KMS-11 (cell line): ENCODE data around the gene ARHGAP22.

Experiments used
- H2AFZ ChIP-seq: fragments of 200-600 bp; sonication (generic); 2 replicates; pipeline ENCODE4 v1.6.1; 2016; ENCODE audit warnings: antibody characterized with exemption, mixed run types, low read depth
- H3K27ac ChIP-seq: fragments of 200-600 bp; sonication (generic); 2 replicates; pipeline ENCODE4 v1.6.1; 2016; ENCODE audit warnings: mild to moderate bottlenecking, mixed run types
- H3K27me3 ChIP-seq: fragments of 200-600 bp; sonication (generic); 2 replicates; pipeline ENCODE4 v1.6.1; 2017; ENCODE audit warnings: mild to moderate bottlenecking, low read depth, mixed run types, moderate library complexity; ENCODE audit not compliant: insufficient read depth
- H3K36me3 ChIP-seq: fragments of 200-600 bp; sonication (generic); 2 replicates; pipeline ENCODE4 v1.6.1; 2017; ENCODE audit warnings: mild to moderate bottlenecking, mixed run types; ENCODE audit not compliant: insufficient read depth
- H3K4me1 ChIP-seq: fragments of 200-600 bp; sonication (generic); 2 replicates; pipeline ENCODE4 v1.6.1; 2016; ENCODE audit warnings: mild to moderate bottlenecking, low read depth, mixed run types; ENCODE audit not compliant: poor library complexity, severe bottlenecking
- H3K4me2 ChIP-seq: fragments of 200-600 bp; sonication (generic); 2 replicates; pipeline ENCODE4 v1.7.0; 2016; ENCODE audit warnings: mild to moderate bottlenecking, mixed run types
- H3K4me3 ChIP-seq: fragments of 200-600 bp; sonication (generic); IDR thresholded peaks from 2 replicates; pipeline ENCODE4 v1.6.1; 2017; ENCODE audit warnings: low read depth, low read length, mixed read lengths; ENCODE audit not compliant: insufficient read depth
- H3K79me2 ChIP-seq: fragments of 200-600 bp; sonication (generic); 2 replicates; pipeline ENCODE4 v1.6.1; 2016; ENCODE audit warnings: low read depth, mixed run types; ENCODE audit not compliant: insufficient read depth
- H3K9ac ChIP-seq: fragments of 200-600 bp; sonication (generic); 2 replicates; pipeline ENCODE4 v1.6.1; 2016; ENCODE audit warnings: mild to moderate bottlenecking, mixed run types
- H4K20me1 ChIP-seq: fragments of 200-600 bp; sonication (generic); 2 replicates; pipeline ENCODE4 v1.6.1; 2016; ENCODE audit warnings: mild to moderate bottlenecking, mixed run types; ENCODE audit not compliant: insufficient read depth
- CTCF ChIP-seq: fragments of 200-600 bp; sonication (generic); conservative IDR thresholded peaks from 2 replicates; pipeline ENCODE4 v1.6.1; 2017; ENCODE audit warnings: low read depth, mild to moderate bottlenecking, antibody characterized with exemption, low read length, moderate library complexity, mixed read lengths

ARHGAP22 gene

GRCh38 chr10:48478980-48479811 is 125.7 kb downstream of the ARHGAP22 start:
- no peaks in the 10 kb centered on the region for H3K4me1 ChIP-seq
- no peak overlapping the region for H3K27ac ChIP-seq
- no peak overlapping the region for H3K4me3 ChIP-seq
- no peak overlapping the region for H3K4me2 ChIP-seq
- H3K79me2 ChIP-seq: no peaks in the 10 kb centered on the region
- no peaks in the 10 kb centered on the region for H3K27me3 ChIP-seq
- H4K20me1 ChIP-seq: no peaks in the 10 kb centered on the region
- no peak overlapping the region for H3K9ac ChIP-seq
- TF ChIP-seq CTCF: no peak
- no peaks in the 10 kb centered on the region for H3K36me3 ChIP-seq
- no peak overlapping the region for H2AFZ ChIP-seq

- Histone ChIP-seq H3K4me2 (no peak overlapping the region), H2AFZ (no peak overlapping the region), H3K36me3 (no peaks in the 10 kb centered on the region), H3K79me2 (no peaks in the 10 kb centered on the region), H3K9ac (no peak overlapping the region), H3K27me3 (no peaks in the 10 kb centered on the region), H4K20me1 (no peaks in the 10 kb centered on the region), H3K4me3 (no peak overlapping the region), H3K27ac (no peak overlapping the region), H3K4me1 (no peaks in the 10 kb centered on the region)
- no peak for TF ChIP-seq CTCF
These were observed 126.4 kb downstream of the ARHGAP22 start for GRCh38 chr10:48478469-48478868.

- no peak overlapping the region for H3K4me2 ChIP-seq
- H2AFZ ChIP-seq: no peak overlapping the region
- no peak for TF ChIP-seq CTCF
- H3K27me3 ChIP-seq: no peaks in the 10 kb centered on the region
- H3K4me1 ChIP-seq: no peaks in the 10 kb centered on the region
- no peak overlapping the region for H3K9ac ChIP-seq
- H3K4me3 ChIP-seq: no peak overlapping the region
- no peaks in the 10 kb centered on the region for H4K20me1 ChIP-seq
- H3K36me3 ChIP-seq: no peaks in the 10 kb centered on the region
- H3K79me2 ChIP-seq: no peaks in the 10 kb centered on the region
- no peak overlapping the region for H3K27ac ChIP-seq
These were observed 127.3 kb downstream of the ARHGAP22 start for GRCh38 chr10:48477616-48478015.

- Histone ChIP-seq H4K20me1 (no peaks in the 10 kb centered on the region), H3K4me3 (no peak overlapping the region), H3K36me3 (no peaks in the 10 kb centered on the region), H3K27ac (no peak overlapping the region), H3K27me3 (no peaks in the 10 kb centered on the region), H3K4me2 (no peak overlapping the region), H3K9ac (no peak overlapping the region), H3K79me2 (no peaks in the 10 kb centered on the region), H2AFZ (no peak overlapping the region), H3K4me1 (no peaks in the 10 kb centered on the region)
- TF ChIP-seq CTCF: no peak
These were observed 127.7 kb downstream of the ARHGAP22 start for GRCh38 chr10:48477141-48477540.
